NB4 (cell line): ENCODE results near the gene APOBEC3A.

Experiments used
- DNase-seq: peaks from one replicate; pipeline ENCODE4 v3.0.0; 2010; ENCODE audit warnings: low read depth
- H3K4me3 ChIP-seq: one replicate; pipeline ENCODE4 v1.5.1; 2011; ENCODE audit warnings: mild to moderate bottlenecking, low read depth, low read length, moderate library complexity
- CTCF ChIP-seq: IDR thresholded peaks from one replicate; pipeline ENCODE4 v1.5.1; 2012; ENCODE audit warnings: low read depth, low read length
- MYC ChIP-seq: IDR thresholded peaks from 2 replicates; pipeline ENCODE4 v1.6.1; 2011; ENCODE audit warnings: low read depth, low read length
- POLR2A ChIP-seq: IDR thresholded peaks from 2 replicates; pipeline ENCODE4 v1.6.1; 2011; ENCODE audit warnings: mild to moderate bottlenecking; ENCODE audit not compliant: insufficient read length; ENCODE audit errors: extremely low read depth
- TF ChIP-seq, protein P1 (sequence below): IDR thresholded peaks from 2 replicates; pipeline ENCODE4 v1.6.1; 2011; ENCODE audit warnings: low read depth, low read length

Gene APOBEC3A

GRCh38 chr22:38930512-38930911, 26.9 kb upstream of the APOBEC3A start:
- no peak for DNase-seq
- TF ChIP-seq, protein P1, sequence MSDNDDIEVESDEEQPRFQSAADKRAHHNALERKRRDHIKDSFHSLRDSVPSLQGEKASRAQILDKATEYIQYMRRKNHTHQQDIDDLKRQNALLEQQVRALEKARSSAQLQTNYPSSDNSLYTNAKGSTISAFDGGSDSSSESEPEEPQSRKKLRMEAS = no peak
- no peak for TF ChIP-seq CTCF
- no peak for TF ChIP-seq MYC
- TF ChIP-seq POLR2A = no peak

GRCh38 chr22:38935023-38935422, 22.4 kb upstream of the APOBEC3A start:
- no peak overlapping the region for H3K4me3 ChIP-seq
- TF ChIP-seq, protein P1 = no peak
- TF ChIP-seq CTCF (no peak), MYC (no peak), POLR2A (no peak)
- no peak for DNase-seq

More at GRCh38 chr22:38930512-38930911, 26.9 kb upstream of the APOBEC3A start:
- H3K4me3 ChIP-seq = no peak overlapping the region

DNA sequence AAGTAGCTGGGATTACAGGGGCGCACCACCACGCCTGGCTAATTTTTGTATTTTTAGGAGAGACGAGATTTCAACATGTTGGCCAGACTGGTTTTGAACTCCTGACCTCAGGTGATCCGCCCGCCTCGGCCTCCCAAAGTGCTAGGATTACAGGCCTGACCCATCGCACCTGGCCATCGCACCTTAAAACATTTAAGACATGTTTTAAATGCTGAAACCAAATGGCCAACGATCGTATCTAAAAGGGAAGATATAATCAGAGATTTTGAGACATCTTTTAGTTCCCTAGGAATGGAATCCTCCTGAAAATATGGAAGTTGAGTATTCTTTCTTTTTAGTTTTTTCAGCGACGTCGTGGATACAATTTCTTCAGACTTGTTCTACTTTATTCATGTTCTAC, 21.8 kb upstream of the APOBEC3A start:
- TF ChIP-seq MYC (no peak), CTCF (no peak), POLR2A (no peak)
- TF ChIP-seq, protein P1 = no peak
- DNase-seq = no peak

GRCh38 chr22:38936562-38936961, 20.8 kb upstream of the APOBEC3A start:
- no peak for DNase-seq
- TF ChIP-seq CTCF (no peak), POLR2A (no peak), MYC (no peak)
- TF ChIP-seq, protein P1 = no peak
- no peak overlapping the region for H3K4me3 ChIP-seq

More for the DNA sequence above, 21.8 kb upstream of the APOBEC3A start:
- no peak overlapping the region for H3K4me3 ChIP-seq

- DNase-seq = no peak
- TF ChIP-seq POLR2A (no peak), CTCF (no peak), MYC (no peak)
- TF ChIP-seq, protein P1 = no peak
- H3K4me3 ChIP-seq = no peak overlapping the region
These were observed 20.4 kb upstream of the APOBEC3A start for GRCh38 chr22:38937036-38937435.

GRCh38 chr22:38937541-38937940, 19.9 kb upstream of the APOBEC3A start:
- no peak for DNase-seq
- H3K4me3 ChIP-seq = no peak overlapping the region
- TF ChIP-seq POLR2A = no peak
- TF ChIP-seq MYC = no peak
- TF ChIP-seq, protein P1 = no peak
- TF ChIP-seq CTCF = no peak
